Measurements from ENCODE around the gene APOL1.

- TF ChIP-seq CTCF (IDR thresholded peaks at IDR 0.05) (peak; percentile 82 to 93 (median 90)), POLR2A (IDR thresholded peaks at IDR 0.05) (no peak), POLR2AphosphoS5 (IDR thresholded peaks at IDR 0.05) (peak; percentile 20 to 23)
Observed at GRCh38 chr22:36301384-36301828, 48.5 kb downstream of the APOL1 start.

All from upper lobe of left lung (tissue), 4 donors.